GM19455 (cell line): Measurements from ENCODE around the gene CPLX3.

Experiments
- ATAC-seq: cut with Tn5 transposase; IDR thresholded peaks from one replicate; pipeline ENCODE4 v1.9.1; 2021; ENCODE audit not compliant: unreplicated experiment

CPLX3 gene

GRCh38 chr15:74843891-74844299, 17.5 kb downstream of the CPLX3 start:
- no peak for ATAC-seq

GRCh38 chr15:74844319-74845207, 18.1 kb downstream of the CPLX3 start:
- no peak for ATAC-seq

GRCh38 chr15:74845208-74845568, 18.8 kb downstream of the CPLX3 start:
- no peak for ATAC-seq

- no peak for ATAC-seq
These were observed 19.2 kb downstream of the CPLX3 start for GRCh38 chr15:74845581-74845980.

GRCh38 chr15:74847432-74847831, 21.0 kb downstream of the CPLX3 start:
- no peak for ATAC-seq

GRCh38 chr15:74850393-74850792, 24.0 kb downstream of the CPLX3 start:
- ATAC-seq = no peak

GRCh38 chr15:74851960-74852359, 25.5 kb downstream of the CPLX3 start:
- no peak for ATAC-seq

- ATAC-seq = no peak
These were observed 28.1 kb downstream of the CPLX3 start for GRCh38 chr15:74854453-74855022.

GRCh38 chr15:74855857-74856256, 29.4 kb downstream of the CPLX3 start:
- ATAC-seq = no peak

- ATAC-seq = no peak
These were observed 30.1 kb downstream of the CPLX3 start for GRCh38 chr15:74856537-74856936.

- peak; percentile 58 for ATAC-seq
These were observed 30.7 kb downstream of the CPLX3 start for GRCh38 chr15:74857082-74857655.

GRCh38 chr15:74857671-74858368, 31.4 kb downstream of the CPLX3 start:
- peak; percentile 29 for ATAC-seq

- no peak for ATAC-seq
These were observed 31.9 kb downstream of the CPLX3 start for GRCh38 chr15:74858369-74858740.

GRCh38 chr15:74863239-74864056, 37.0 kb downstream of the CPLX3 start:
- no peak for ATAC-seq

- no peak for ATAC-seq
These were observed 37.9 kb downstream of the CPLX3 start for GRCh38 chr15:74864296-74864695.

GRCh38 chr15:74865316-74865715, 38.9 kb downstream of the CPLX3 start:
- no peak for ATAC-seq

- ATAC-seq = no peak
These were observed 39.7 kb downstream of the CPLX3 start for GRCh38 chr15:74866090-74866489.

GRCh38 chr15:74867466-74868038, 41.1 kb downstream of the CPLX3 start:
- no peak for ATAC-seq

GRCh38 chr15:74868059-74868458, 41.6 kb downstream of the CPLX3 start:
- ATAC-seq = no peak

- no peak for ATAC-seq
These were observed 42.9 kb downstream of the CPLX3 start for GRCh38 chr15:74869372-74869725.
